Endometrial microvascular endothelial cells (primary cell): Measurements from ENCODE around the gene SH2D2A. TPM values are rescaled to one million over a fixed set of nuclear protein-coding genes. Genes with fewer than 3 reads are reported as not detected.

Experiments used
- in situ Hi-C: cut with HindIII; loops from 2 replicates; pipeline ENCODE4 v1.10.0; 2017; ENCODE audit warnings: low sequenced_read_pairs, low pct_unique_long_range_greater_than_20kb; ENCODE audit errors: inconsistent ontology term
- total RNA-seq: library from RNA; depleted of rRNA; stranded (reverse); fragments of >200 nt; gene quantifications from one replicate; pipeline ENCODE4 v1.2.3, GENCODE V29; 2015; ENCODE audit errors: inconsistent ontology term

Gene SH2D2A
- total RNA-seq, 1 donor from 2014 or later: 0.19 TPM

- in situ Hi-C loops: no loop called here
Observed at GRCh38 chr1:156756355-156756754, 60.3 kb downstream of the SH2D2A start.

Other genes with a start within 250 kb of the SH2D2A start
- gene IQGAP3, start 244.3 kb downstream of the SH2D2A start, total RNA-seq: 39.4 TPM
- gene TTC24, start 237.1 kb downstream of the SH2D2A start, total RNA-seq: not detected
- 92.0 TPM for gene NAXE, start 225.1 kb downstream of the SH2D2A start, total RNA-seq
- gene GPATCH4, start 215.4 kb downstream of the SH2D2A start, total RNA-seq: 12.9 TPM
- gene HAPLN2, start 197.4 kb downstream of the SH2D2A start, total RNA-seq: not detected
- not detected for gene BCAN, start 174.7 kb downstream of the SH2D2A start, total RNA-seq
- 239 TPM for gene NES, start 139.4 kb downstream of the SH2D2A start, total RNA-seq
- gene CRABP2, start 111.3 kb downstream of the SH2D2A start, total RNA-seq: not detected
- 3.1 TPM for gene METTL25B, start 88.4 kb downstream of the SH2D2A start, total RNA-seq
- gene ISG20L2, start 88.1 kb downstream of the SH2D2A start, total RNA-seq: 21.4 TPM
- 87.7 TPM for gene MRPL24, start 75.8 kb downstream of the SH2D2A start, total RNA-seq
- gene HDGF, start 65.2 kb downstream of the SH2D2A start, total RNA-seq: 299 TPM
- 48.2 TPM for gene PRCC, start 49.3 kb downstream of the SH2D2A start, total RNA-seq
- gene INSRR, start 42.3 kb upstream of the SH2D2A start, total RNA-seq: not detected
- gene NTRK1, start 44.0 kb upstream of the SH2D2A start, total RNA-seq: not detected
- gene PEAR1, start 76.9 kb upstream of the SH2D2A start, total RNA-seq: 50.3 TPM
- not detected for gene LRRC71, start 103.8 kb upstream of the SH2D2A start, total RNA-seq
- gene ARHGEF11, start 228.9 kb upstream of the SH2D2A start, total RNA-seq: 13.2 TPM